Activated T-cell treated with anti-CD3 and anti-CD28 coated beads, Interleukin-2, amount 50 U/mL, for 4 hours (primary cell): ENCODE measurements around the gene AP1M1. TPM values are rescaled to one million over a fixed set of nuclear protein-coding genes. Genes with fewer than 3 reads are reported as not detected.

ENCODE experiments used
- ATAC-seq, 2 donors: fragments of 200-7000 bp; cut with Tn5 transposase; one replicate each; pipeline ENCODE4 v1.10.0; 2021
- DNase-seq: peaks from one replicate; pipeline ENCODE4 v3.0.0-alpha.2; 2020
- H3K27me3 Mint-ChIP-seq: one replicate; pipeline ENCODE4 v1.8.0; 2021; ENCODE audit warnings: low read depth, mixed read lengths
- H3K36me3 Mint-ChIP-seq: one replicate; pipeline ENCODE4 v1.8.0; 2022; ENCODE audit warnings: mixed read lengths; ENCODE audit not compliant: insufficient read depth
- H3K4me1 Mint-ChIP-seq: one replicate; pipeline ENCODE4 v1.8.0; 2021; ENCODE audit warnings: low read depth, mixed read lengths
- H3K4me3 Mint-ChIP-seq: one replicate; pipeline ENCODE4 v1.8.0; 2021; ENCODE audit warnings: mild to moderate bottlenecking, moderate library complexity, mixed read lengths
- H3K9me3 Mint-ChIP-seq: one replicate; pipeline ENCODE4 v1.8.0; 2021; ENCODE audit warnings: mixed read lengths
- total RNA-seq, 3 donors: library from RNA; stranded (reverse); gene quantifications; one replicate each; pipeline ENCODE4 v1.2.1, GENCODE V29; 2021

AP1M1 gene
- total RNA-seq, 3 donors from 2014 or later = 93.4 to 109 (median 106) TPM

DNA sequence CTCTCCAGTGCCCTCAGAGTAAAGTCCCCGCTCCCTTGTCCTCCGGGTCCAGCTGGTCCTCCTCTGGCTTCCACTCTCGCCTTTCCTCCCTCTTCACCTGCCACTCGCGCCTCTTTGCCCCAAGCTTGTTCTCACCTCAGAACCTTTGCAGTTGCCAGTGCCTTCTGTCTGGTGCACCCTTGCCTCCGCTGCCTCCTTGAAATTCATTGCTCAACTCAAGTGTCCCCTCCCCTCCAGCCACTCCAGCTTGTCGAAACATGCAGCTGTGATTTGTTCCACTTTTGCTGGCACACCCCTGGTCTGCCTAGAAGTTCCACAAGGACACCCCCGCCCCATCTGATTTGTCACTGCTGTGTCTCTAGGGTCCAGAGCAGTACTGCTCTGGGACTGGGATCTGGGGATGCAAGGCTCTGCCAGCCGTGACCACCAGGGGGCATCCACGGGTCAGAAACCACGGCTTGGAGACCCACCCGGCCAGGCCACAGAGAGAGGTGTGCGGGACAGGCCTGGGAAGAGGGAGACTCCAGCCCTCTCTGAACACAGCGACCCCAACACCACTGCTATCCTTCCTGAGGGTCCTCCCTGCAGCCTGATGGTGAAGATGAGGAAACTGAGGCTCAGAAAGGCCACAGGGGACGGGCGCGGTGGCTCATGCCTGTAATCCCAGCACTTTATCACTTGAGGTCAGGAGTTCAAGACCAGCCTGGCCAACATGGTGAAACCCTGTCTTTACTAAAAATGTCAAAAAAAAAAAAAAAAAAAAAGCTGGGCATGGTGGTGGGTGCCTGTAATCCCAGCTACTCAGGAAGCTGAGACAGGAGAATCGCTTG is 49.9 kb downstream of the AP1M1 start:
- no peaks in the 10 kb centered on the region for H3K36me3 Mint-ChIP-seq
- H3K4me1 Mint-ChIP-seq = peaks cover 25% of the 10 kb centered on the region
- DNase-seq (peak; percentile 86), ATAC-seq (peak; percentile 91 to 92)
- H3K4me3 Mint-ChIP-seq = no peak overlapping the region
- no peaks in the 10 kb centered on the region for H3K27me3 Mint-ChIP-seq
- no peaks in the 10 kb centered on the region for H3K9me3 Mint-ChIP-seq

DNA sequence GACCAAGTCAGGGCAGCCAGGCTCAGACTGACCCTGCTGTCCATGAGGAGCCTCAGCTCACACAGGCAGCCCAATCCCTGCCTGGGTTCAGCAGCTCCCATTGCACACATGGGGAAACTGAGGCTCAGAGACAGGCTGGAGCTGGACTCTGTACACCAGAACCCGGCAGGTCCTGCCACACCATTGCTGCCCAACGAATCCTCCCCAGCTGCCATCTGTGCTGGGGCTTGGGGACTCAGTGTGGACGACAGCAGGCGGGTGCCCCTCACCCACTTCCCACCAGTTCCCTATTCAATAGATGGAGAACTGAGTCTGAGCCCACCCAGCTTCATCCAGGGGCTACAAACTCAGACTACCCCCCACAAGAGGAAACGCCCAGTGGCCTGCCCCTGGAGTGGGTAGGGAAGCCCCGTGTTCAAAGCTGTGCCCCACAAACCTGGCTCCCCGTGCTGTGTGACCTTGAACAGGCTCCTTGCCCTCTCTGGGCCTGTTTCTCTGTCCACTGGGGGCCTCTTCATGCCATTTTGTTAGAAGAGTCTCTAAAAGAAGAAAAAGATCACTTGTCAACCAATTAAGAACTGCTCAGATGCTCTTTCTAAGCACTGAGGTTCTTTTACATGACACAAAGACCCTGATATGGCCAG is 50.8 kb downstream of the AP1M1 start:
- Mint-ChIP-seq H3K4me3 (no peak overlapping the region), H3K4me1 (peaks cover 23% of the 10 kb centered on the region), H3K27me3 (no peaks in the 10 kb centered on the region), H3K36me3 (no peaks in the 10 kb centered on the region), H3K9me3 (no peaks in the 10 kb centered on the region)
- ATAC-seq (no peak), DNase-seq (no peak)

DNA sequence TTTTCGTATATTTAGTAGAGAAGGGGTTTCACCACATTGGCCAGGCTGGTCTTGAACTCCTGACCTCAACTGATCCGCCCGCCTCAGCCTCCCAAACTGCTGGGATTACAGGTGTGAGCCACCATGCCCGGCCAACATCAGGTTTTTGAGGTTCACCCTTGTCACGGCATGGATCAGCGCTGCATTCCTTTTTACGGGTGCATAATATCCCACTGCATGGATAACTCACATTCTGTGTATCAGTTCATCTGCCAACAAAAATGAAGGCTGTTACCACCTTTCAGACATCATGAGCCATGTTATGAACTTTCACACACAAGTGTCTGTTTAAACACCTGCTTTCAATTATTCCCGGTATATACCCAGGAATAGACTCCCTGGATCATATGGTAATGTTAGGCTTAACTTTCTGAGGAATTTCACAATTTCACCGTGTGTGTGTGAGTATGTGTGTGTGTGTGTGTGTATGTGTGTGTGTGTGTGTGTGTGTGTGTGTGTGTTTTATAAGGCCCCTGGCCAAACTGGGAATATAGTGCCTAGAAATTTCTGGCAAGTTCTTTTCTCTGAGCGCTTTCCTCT is 52.2 kb downstream of the AP1M1 start:
- H3K27me3 Mint-ChIP-seq = no peaks in the 10 kb centered on the region
- DNase-seq = no peak
- H3K4me3 Mint-ChIP-seq = no peak overlapping the region
- no peaks in the 10 kb centered on the region for H3K9me3 Mint-ChIP-seq
- no peak for ATAC-seq
- H3K4me1 Mint-ChIP-seq = peaks cover 15% of the 10 kb centered on the region
- H3K36me3 Mint-ChIP-seq = no peaks in the 10 kb centered on the region

DNA sequence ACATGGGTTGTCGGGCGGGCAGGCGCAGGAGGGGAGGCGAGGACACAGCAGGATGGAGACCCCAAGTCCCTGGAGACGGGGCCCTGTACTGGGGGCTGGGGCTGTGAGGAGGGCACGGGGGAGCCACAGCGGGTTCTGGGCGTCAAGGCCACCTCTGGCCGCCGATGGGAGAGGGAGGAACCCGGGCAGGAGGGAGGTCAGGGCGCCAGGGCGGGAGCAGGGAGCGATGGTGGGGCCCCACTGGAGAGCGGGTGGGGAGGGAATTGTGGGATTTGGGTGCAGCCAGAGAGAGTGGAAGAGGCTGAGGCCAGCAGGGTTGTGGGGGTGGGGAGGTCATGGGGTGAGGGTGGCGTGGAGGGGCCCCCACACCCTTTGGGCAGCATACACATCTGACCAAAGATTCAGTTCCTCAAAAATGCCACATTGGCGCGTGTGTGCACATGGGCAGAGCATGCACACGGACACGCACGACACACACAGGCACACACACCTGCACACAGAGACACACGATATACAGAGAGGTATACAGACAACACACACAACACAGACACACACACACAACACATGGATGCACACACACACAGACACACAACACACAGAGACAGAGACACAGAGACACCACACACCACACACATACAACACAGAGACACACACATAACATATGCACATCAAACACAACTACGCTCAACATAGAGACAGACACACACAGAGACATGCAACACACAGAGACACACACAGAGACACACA is 54.9 kb downstream of the AP1M1 start:
- DNase-seq (no peak), ATAC-seq (no peak)
- H3K4me3 Mint-ChIP-seq = no peak overlapping the region
- H3K4me1 Mint-ChIP-seq = peaks cover 13% of the 10 kb centered on the region
- no peaks in the 10 kb centered on the region for H3K27me3 Mint-ChIP-seq
- H3K9me3 Mint-ChIP-seq = no peaks in the 10 kb centered on the region
- no peaks in the 10 kb centered on the region for H3K36me3 Mint-ChIP-seq

DNA sequence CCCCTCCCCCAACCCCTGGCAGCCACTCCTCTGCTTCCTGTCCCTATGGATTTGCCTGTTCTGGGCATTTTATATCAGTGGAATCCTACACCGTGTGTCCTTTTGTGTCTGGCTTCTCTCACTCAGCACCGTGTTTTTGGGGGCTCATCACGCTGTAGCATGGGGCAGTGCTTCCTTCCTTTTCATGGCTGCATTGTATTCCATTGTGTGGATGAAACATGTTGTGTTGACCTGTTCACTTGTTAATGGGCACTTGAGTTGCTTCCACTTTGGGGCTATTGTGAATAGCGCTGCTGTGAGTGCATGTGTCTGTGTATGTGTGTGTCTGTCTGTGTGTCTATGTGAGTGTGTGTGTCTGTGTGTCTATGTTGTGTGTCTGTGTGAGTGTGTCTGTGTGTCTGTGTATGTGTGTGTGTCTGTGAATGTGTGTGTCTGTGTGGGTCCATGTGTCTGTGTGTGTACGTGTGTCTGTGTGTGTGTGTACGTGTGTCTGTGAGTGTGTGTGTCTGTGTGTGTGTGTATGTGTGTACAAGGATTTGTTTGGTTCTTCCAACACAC is 57.2 kb downstream of the AP1M1 start:
- H3K4me3 Mint-ChIP-seq = no peak overlapping the region
- DNase-seq (no peak), ATAC-seq (no peak)
- H3K36me3 Mint-ChIP-seq = no peaks in the 10 kb centered on the region
- H3K4me1 Mint-ChIP-seq = peaks cover 19% of the 10 kb centered on the region
- no peaks in the 10 kb centered on the region for H3K9me3 Mint-ChIP-seq
- H3K27me3 Mint-ChIP-seq = no peaks in the 10 kb centered on the region

DNA sequence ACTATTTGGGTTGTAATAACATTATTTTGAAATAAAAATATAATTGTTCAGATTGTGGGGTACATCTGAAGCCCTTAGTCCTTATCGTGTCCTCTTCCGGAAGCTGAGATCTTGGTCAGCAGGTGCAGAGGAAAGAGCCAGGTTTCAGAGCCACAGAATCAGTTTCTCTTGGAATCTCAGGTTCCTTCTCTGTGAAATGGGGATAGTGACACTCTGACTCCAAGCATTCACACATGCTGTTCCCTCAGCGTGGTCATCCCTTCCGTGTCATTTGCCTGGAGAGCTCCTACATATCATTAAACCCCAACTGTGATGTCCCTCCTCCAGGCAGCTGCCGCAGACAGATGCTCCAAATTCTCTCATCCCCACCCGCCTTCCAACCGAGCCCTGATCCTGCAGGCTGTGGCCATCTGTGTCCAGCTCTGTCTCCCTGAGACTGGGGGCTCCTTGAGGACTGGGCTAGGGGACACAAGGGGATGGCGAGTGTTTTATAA is 59.8 kb downstream of the AP1M1 start:
- Mint-ChIP-seq H3K9me3 (no peaks in the 10 kb centered on the region), H3K36me3 (no peaks in the 10 kb centered on the region), H3K27me3 (no peaks in the 10 kb centered on the region), H3K4me1 (peaks cover 39% of the 10 kb centered on the region), H3K4me3 (no peak overlapping the region)
- no peak for ATAC-seq
- no peak for DNase-seq

DNA sequence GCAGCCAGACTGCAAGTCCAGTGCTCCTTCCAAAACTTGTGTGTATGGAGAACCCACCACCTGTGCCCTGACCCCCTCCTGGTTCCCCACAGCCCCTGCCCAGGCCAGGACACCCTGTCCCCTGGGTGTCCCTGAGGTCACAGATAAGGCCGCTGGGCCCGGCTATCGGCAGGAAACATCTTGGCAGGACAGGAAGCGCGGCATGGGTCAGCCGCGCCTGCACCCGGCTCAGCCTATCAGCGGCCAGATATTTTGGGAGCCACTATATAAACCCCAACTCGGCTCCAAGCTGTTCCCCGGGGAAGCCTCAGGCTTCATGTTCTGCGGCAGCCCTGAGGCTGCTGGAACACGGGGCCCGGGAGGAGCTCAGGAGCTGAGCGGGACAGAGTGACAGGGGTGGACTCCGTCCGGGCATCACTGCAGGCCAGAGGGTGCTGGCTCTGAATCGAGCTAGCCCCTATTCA is 60.8 kb downstream of the AP1M1 start:
- no peaks in the 10 kb centered on the region for H3K9me3 Mint-ChIP-seq
- peaks cover 47% of the 10 kb centered on the region for H3K4me1 Mint-ChIP-seq
- ATAC-seq (no peak), DNase-seq (no peak)
- H3K27me3 Mint-ChIP-seq = no peaks in the 10 kb centered on the region
- H3K36me3 Mint-ChIP-seq = no peaks in the 10 kb centered on the region
- H3K4me3 Mint-ChIP-seq = no peak overlapping the region

DNA sequence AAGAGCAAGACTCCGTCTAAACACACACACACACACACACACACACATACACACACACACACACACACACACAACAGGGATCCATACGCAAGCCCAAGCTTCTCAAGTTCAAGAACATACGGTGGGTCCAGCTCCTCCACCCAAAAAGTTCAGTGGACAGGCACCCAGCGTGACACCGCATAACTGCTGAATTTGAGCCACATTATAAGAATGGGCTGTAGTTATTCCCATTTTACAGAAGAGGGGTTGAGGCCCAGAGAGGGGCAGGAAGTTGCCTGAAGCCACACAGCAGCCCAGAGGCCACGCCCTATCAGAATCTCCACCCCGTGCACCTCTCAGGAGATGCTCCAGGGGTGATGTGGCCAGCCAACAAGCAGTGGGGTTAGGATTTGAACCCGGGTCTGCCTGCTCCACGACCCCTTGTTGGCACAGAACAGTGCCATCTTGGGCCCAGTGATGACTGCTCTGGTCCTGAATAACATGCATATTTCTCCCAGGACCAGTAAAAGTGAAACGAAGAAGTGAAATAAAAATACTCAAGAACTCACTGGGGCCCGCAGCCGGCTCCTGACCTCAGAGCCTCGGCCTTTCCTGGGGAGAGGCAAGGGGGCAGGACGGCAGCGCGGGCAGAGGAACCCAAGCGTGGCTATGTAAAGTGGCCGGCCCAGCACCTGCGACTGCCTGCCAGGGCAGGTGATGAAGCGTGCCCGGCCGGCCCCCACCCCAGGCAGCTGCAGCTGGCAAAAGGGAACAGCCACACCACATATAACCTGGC is 61.9 kb downstream of the AP1M1 start:
- Mint-ChIP-seq H3K9me3 (no peaks in the 10 kb centered on the region), H3K4me1 (peaks cover 49% of the 10 kb centered on the region), H3K36me3 (no peaks in the 10 kb centered on the region), H3K27me3 (no peaks in the 10 kb centered on the region), H3K4me3 (no peak overlapping the region)
- DNase-seq (no peak), ATAC-seq (peak in 1 of 2 donors; percentile 21)

DNA sequence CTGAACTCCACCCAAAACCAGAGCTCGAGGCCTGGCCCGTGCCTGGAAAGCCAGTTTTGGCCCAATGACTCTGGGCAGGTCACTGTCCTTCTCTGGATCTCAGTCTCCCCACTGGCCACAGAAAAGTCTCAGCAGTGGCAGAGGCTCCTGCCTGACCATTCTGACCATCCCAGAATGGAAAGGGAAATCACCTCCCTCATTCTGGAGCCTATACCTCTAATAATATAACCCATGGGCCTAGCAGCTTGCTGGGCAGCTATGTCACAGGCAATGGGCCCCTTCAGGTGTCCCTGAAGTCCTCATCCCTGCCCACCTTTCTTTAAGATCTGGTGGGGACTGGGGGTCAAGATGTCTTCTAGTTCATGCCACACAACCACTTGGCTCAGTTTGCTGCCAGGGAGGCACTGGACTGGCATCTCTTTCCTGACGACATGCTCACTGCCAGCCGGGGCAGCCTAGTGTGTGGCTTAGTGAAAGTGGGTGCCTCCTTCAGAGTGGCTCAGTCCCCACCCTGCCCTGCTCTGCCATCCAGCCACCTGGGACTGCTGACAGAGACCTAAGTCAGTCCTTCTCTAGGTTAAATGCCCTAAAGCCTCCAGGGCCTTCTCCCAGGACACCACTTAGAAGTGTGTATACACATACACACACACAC is 62.6 kb downstream of the AP1M1 start:
- no peaks in the 10 kb centered on the region for H3K27me3 Mint-ChIP-seq
- H3K36me3 Mint-ChIP-seq = no peaks in the 10 kb centered on the region
- no peaks in the 10 kb centered on the region for H3K9me3 Mint-ChIP-seq
- peaks cover 52% of the 10 kb centered on the region for H3K4me1 Mint-ChIP-seq
- H3K4me3 Mint-ChIP-seq = no peak overlapping the region
- DNase-seq = no peak
- ATAC-seq = no peak

DNA sequence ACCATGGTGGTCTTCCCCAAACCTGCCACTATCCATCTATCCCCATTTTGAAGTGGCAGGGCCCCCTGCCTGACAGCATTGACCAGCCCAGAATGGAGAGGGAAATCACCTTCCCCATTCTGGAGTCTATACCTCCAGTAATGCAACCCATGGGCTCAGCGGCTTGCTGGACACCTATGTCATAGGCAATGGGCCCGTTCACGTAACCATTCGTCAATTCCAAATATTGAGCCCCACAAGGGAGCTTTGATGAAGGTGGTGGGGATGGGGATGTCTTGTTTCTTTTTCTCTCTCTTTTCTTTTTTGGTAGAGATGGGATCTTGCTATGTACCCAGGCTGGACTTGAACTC is 63.1 kb downstream of the AP1M1 start:
- Mint-ChIP-seq H3K9me3 (no peaks in the 10 kb centered on the region), H3K36me3 (no peaks in the 10 kb centered on the region), H3K4me3 (no peak overlapping the region), H3K27me3 (no peaks in the 10 kb centered on the region), H3K4me1 (peaks cover 53% of the 10 kb centered on the region)
- DNase-seq (no peak), ATAC-seq (no peak)

DNA sequence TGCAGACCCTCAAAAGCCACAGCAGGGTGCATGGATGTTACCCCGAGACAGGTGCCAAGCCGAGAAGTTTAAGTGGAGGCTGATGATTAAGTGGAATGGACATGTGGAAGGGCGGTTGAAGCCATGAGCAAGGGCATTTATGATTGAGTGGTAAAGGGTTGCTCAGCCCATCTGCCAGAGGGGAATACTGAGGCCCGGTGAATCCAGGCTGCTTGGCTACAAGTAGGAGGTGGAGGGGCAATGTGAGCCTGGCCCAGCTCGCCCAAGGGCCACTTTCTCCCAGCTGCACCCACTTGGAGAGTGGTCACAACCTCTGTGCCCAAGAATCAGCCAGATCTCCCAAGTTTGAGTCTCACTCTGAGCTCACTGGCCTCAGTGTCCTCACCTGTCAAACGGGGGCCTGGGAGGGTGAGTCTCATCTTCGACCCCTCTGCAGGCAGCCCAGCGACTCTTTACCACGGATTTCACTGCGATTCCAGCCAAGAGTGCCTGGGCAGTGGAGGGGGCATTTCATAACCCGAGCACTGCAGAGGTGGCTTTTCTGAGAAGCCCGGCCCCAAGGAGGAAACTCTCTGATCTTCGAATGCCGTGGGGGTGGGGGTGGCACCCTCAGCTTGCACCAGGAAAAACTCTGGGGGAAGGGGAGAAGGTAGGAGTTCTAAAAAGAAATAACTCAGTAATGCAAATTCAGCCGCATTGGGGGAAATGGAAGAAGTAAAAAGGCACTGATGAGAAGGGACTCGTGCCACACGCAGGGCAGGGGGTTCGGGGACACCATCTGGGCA is 64.1 kb downstream of the AP1M1 start:
- Mint-ChIP-seq H3K4me1 (peaks cover 62% of the 10 kb centered on the region), H3K9me3 (no peaks in the 10 kb centered on the region), H3K36me3 (no peaks in the 10 kb centered on the region), H3K4me3 (peak overlapping the region; percentile 37), H3K27me3 (no peaks in the 10 kb centered on the region)
- DNase-seq (no peak), ATAC-seq (no peak)

DNA sequence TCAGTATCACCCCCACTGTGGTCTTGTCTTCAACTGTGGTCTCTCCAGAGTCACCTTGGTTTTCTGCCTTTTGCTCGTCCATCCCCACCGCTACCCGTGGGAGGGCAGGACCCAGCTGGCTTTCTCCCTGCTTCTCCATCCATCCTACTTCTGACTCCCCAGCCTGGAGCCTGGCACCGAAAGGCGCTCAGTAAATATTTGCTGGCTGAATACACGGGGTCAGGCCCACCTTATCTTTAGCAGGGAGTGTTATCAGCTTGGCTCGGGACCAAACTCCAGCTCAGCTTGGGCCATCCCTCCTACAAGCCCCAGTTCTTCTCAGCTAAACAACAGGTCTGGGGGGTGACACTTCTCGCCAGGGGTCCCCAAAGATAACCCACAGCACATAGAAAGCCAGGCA is 64.9 kb downstream of the AP1M1 start:
- H3K27me3 Mint-ChIP-seq = no peaks in the 10 kb centered on the region
- H3K4me1 Mint-ChIP-seq = peaks cover 68% of the 10 kb centered on the region
- H3K9me3 Mint-ChIP-seq = no peaks in the 10 kb centered on the region
- ATAC-seq = no peak
- no peak overlapping the region for H3K4me3 Mint-ChIP-seq
- DNase-seq = no peak
- no peaks in the 10 kb centered on the region for H3K36me3 Mint-ChIP-seq
